Measurements from ENCODE around the gene LMO1.
A peak's percentile ranks its signal among the peaks of the same experiment; 100 is the strongest.

LMO1 gene

DNA sequence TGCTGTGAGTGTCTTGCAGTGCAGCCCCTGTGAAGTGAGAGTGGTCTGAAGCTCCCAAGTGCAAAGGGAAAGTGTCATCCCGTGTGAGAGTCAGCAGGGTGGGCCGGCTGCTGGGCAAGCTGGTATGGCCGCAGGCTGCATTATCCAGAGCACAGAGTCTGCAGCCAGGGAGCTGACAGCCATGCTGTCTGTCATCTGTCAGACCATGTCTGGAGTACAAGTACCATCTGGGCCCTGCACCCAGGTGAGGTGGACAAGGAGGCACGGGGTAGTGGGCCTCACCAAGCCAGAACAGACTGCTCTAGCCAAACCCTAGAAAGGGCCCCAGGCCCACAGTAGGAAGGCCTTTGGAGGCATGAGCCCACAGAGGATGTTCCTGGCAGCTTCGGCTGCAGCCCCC is 20.2 kb downstream of the LMO1 start:
- Mint-ChIP-seq H3K27ac (no peak overlapping the region), H3K4me3 (no peak overlapping the region), H3K4me1 (no peaks in the 10 kb centered on the region), H3K27me3 (peaks cover 5% of the 10 kb centered on the region), H3K9me3 (no peaks in the 10 kb centered on the region), H3K36me3 (no peaks in the 10 kb centered on the region)

GRCh38 chr11:8242499-8243280 is 21.0 kb downstream of the LMO1 start:
- Mint-ChIP-seq H3K27ac (no peak overlapping the region), H3K4me1 (no peaks in the 10 kb centered on the region), H3K27me3 (peaks cover 5% of the 10 kb centered on the region), H3K4me3 (no peak overlapping the region), H3K9me3 (no peaks in the 10 kb centered on the region), H3K36me3 (no peaks in the 10 kb centered on the region)

DNA sequence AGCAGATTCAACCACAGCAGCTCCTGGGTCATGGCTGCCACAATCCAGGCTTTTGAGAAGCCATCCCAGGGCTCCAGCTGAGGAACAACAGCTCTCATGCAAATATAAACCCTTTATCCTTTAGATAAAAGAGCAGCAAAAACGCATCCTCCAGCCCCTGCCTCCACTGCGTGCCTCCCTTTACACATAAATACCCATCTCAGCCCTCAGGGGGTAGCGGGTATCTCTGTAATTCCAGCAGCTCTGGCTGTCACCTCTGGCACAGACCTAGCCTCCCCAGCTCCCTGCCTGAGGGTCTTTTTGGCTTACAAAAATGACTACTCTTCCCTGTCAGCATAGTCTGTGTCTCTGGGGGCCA is 21.6 kb downstream of the LMO1 start:
- Mint-ChIP-seq H3K27me3 (peaks cover 5% of the 10 kb centered on the region), H3K4me1 (no peaks in the 10 kb centered on the region), H3K27ac (no peak overlapping the region), H3K36me3 (no peaks in the 10 kb centered on the region), H3K9me3 (no peaks in the 10 kb centered on the region), H3K4me3 (no peak overlapping the region)

DNA sequence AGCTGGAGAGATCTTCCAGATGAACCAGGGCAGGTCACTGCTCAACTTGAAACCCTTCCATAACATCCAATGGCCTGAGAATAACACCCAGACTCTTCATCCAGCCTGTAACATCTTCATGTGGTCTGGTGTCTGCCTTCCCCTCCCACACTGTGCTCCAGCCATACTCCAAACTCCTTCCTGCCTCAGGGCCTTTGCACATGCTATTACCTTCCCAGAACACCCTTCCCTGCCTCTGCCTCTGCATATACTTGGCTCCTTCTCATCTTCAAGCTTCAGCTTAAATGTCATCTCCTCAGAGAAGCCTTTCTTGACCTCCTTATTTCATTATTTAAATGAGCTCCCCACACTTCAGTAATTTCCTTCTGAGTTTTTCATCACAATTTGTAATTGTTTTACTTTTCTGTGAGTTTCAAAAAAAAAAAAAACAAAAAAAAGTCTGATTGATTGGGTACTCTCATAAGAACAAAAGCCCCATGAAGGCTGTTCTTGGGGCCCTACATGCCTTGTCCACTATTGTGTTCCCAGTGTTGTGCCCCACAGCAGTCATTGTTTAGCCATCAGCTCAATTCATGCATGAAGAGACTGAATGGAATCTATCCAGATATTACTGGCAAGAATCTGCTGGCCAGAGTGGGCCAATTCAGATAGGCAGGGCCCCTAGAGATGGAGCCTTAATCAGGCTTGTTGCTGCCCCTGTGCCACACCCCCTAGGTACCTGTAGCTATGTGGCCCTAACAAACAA is 22.1 kb downstream of the LMO1 start:
- Mint-ChIP-seq H3K4me1 (no peaks in the 10 kb centered on the region), H3K4me3 (no peak overlapping the region), H3K27me3 (peaks cover 5% of the 10 kb centered on the region), H3K27ac (no peak overlapping the region), H3K9me3 (no peaks in the 10 kb centered on the region), H3K36me3 (no peaks in the 10 kb centered on the region)

DNA sequence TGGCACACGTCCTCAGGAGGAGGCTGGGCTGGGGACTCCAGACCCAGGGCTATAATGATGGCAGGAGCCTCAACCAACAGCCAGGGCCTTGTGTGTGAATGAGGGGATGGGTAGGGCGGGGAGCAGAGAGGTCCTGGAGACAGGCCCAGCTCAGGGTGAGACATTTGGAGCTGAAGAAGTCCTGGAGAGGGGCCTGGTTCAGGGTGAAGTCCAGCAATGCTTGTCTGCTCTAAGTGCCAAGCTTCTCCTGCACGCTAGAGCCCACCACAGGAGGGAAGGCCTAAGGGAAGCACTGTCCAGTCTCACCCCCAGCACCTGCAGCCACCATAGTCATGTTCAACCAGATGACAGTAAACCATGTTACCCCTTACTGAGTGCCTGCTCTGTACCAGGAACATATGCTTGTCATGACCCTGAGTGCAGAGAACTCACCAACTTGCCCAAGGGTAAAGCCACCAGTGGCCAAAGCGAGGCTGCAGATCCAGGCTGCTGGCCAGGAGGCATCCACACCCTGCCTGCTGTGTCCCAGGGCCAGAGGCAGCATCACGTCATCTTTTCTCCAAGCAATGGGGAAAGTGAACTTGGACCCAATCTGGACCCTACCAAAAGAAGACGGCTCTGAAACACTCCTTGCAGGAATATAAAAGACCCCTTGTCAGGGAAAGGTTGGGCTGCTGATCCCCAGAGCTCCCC is 24.0 kb downstream of the LMO1 start:
- H3K27ac Mint-ChIP-seq = no peak overlapping the region
- no peak overlapping the region for H3K4me3 Mint-ChIP-seq
- H3K4me1 Mint-ChIP-seq = peaks cover 8% of the 10 kb centered on the region
- H3K27me3 Mint-ChIP-seq = peaks cover 2% of the 10 kb centered on the region
- no peaks in the 10 kb centered on the region for H3K9me3 Mint-ChIP-seq
- H3K36me3 Mint-ChIP-seq = no peaks in the 10 kb centered on the region

DNA sequence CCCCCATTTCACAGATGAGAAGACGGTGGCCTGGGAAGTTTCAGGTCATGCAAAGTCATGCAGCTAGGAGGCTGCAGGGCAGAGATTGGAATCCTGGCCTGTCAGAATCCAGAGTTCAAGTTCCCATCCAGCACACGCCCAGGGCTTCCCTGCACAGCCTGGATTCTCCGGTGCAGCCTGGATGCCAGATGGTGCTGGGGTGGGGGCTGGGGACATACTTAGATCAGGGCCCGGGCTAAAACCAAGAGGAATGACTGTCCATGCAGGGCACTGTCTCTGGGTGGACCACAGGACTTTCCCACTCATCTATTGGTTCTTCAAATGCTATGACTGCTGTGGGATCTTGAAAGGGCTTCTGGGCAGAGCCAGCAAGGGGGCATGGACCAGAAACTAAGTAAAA is 24.6 kb downstream of the LMO1 start:
- H3K4me1 Mint-ChIP-seq = peaks cover 10% of the 10 kb centered on the region
- H3K27me3 Mint-ChIP-seq = no peaks in the 10 kb centered on the region
- H3K36me3 Mint-ChIP-seq = no peaks in the 10 kb centered on the region
- H3K4me3 Mint-ChIP-seq = no peak overlapping the region
- H3K9me3 Mint-ChIP-seq = no peaks in the 10 kb centered on the region
- H3K27ac Mint-ChIP-seq = no peak overlapping the region

- H3K4me1 Mint-ChIP-seq = peaks cover 10% of the 10 kb centered on the region
- no peaks in the 10 kb centered on the region for H3K27me3 Mint-ChIP-seq
- H3K9me3 Mint-ChIP-seq = no peaks in the 10 kb centered on the region
- H3K4me3 Mint-ChIP-seq = no peak overlapping the region
- peak overlapping the region; percentile 73 for H3K27ac Mint-ChIP-seq
- no peaks in the 10 kb centered on the region for H3K36me3 Mint-ChIP-seq
Observed at GRCh38 chr11:8237453-8237852, 26.2 kb downstream of the LMO1 start.

- Mint-ChIP-seq H3K4me1 (peaks cover 10% of the 10 kb centered on the region), H3K36me3 (no peaks in the 10 kb centered on the region), H3K9me3 (no peaks in the 10 kb centered on the region), H3K27ac (no peak overlapping the region), H3K4me3 (no peak overlapping the region), H3K27me3 (no peaks in the 10 kb centered on the region)
Observed at GRCh38 chr11:8235925-8236324, 27.8 kb downstream of the LMO1 start.

GRCh38 chr11:8234910-8235309 is 28.8 kb downstream of the LMO1 start:
- Mint-ChIP-seq H3K27ac (no peak overlapping the region), H3K9me3 (no peaks in the 10 kb centered on the region)

DNA sequence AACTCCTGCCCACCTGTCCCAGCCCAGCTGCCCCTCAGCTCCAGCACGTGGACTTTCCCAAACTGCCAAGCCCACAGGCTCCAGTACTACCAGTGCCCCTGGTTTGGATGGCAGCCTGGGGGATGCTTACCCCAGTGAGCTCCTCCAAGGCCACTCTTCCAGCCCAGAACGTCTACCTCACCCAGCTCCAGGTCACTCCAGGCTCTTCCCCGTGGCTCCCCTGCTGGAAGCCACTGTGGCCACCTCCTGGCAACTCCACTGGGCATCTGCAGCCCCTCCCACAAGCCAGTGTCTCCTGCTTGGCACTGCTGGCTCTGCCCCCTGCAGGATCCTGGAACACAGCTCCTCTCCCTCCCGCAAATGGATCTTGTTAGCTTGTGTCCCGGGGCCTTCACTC is 29.3 kb downstream of the LMO1 start:
- Mint-ChIP-seq H3K4me1 (peaks cover 10% of the 10 kb centered on the region), H3K27ac (no peak overlapping the region), H3K27me3 (no peaks in the 10 kb centered on the region), H3K4me3 (no peak overlapping the region), H3K9me3 (no peaks in the 10 kb centered on the region), H3K36me3 (no peaks in the 10 kb centered on the region)

More at GRCh38 chr11:8234910-8235309, 28.8 kb downstream of the LMO1 start:
- Mint-ChIP-seq H3K36me3 (no peaks in the 10 kb centered on the region), H3K4me1 (peaks cover 10% of the 10 kb centered on the region), H3K4me3 (no peak overlapping the region), H3K27me3 (no peaks in the 10 kb centered on the region)

DNA sequence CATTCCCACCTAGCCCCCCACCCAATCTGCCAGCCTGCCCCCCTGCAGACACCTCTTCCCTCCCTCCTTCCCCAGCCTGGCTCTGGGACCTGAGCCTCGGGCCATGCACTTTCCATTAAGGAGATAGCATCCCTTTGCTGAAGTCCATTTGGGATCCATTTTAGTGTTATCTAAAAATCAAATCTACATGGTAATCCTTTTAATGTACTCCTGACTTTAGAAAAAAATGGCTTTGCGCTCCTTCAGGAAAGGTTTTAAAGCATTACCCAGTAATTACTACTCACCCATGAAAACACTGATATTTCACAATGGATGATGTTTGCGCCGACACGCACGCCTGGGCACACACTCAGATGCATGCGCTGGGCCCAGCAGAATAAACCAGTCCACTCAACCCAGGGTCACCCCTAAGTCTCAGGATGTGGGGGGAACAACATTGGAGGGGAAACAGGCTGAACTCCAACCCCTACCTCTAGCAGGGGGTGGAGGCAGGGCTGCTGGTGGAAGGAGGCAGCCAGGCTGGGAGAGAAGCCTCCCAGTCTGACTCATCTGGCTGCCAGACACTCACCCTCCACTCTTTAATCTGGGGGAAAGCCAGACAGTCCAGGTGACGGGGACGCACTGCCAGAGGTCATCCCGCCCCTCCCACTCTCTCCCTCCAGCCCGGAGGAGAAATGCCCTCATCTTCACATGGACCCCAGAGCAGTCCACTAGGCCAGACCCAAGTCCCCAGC is 29.8 kb downstream of the LMO1 start:
- Mint-ChIP-seq H3K27me3 (no peaks in the 10 kb centered on the region), H3K4me1 (peaks cover 10% of the 10 kb centered on the region), H3K27ac (no peak overlapping the region), H3K4me3 (no peak overlapping the region), H3K36me3 (no peaks in the 10 kb centered on the region), H3K9me3 (no peaks in the 10 kb centered on the region)

- Mint-ChIP-seq H3K36me3 (no peaks in the 10 kb centered on the region), H3K4me1 (peaks cover 10% of the 10 kb centered on the region), H3K27me3 (no peaks in the 10 kb centered on the region), H3K4me3 (no peak overlapping the region), H3K9me3 (no peaks in the 10 kb centered on the region), H3K27ac (no peak overlapping the region)
Observed at GRCh38 chr11:8232849-8233606, 30.6 kb downstream of the LMO1 start.

DNA sequence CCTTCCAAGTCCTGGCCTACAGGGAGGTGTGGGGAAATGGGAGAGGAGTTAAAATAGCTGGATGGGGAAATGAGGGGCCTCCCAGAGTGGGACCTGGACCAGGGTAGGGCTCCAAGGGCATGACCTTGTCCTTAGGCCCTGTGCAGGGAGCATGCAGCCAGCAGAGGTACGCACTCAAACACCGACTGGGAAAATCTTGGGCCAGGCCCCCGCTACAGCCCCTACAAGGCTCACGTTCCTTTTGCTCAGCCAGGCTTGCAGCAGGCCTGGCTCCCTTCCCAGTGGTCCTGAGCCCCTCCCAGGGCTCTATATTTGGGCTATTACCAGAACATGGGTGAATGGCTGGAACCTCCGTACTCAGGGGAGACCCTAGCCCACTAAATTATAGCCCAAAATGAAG is 31.3 kb downstream of the LMO1 start:
- no peaks in the 10 kb centered on the region for H3K9me3 Mint-ChIP-seq
- no peak overlapping the region for H3K27ac Mint-ChIP-seq
- H3K36me3 Mint-ChIP-seq = no peaks in the 10 kb centered on the region
- no peak overlapping the region for H3K4me3 Mint-ChIP-seq
- H3K27me3 Mint-ChIP-seq = no peaks in the 10 kb centered on the region
- peaks cover 10% of the 10 kb centered on the region for H3K4me1 Mint-ChIP-seq

DNA sequence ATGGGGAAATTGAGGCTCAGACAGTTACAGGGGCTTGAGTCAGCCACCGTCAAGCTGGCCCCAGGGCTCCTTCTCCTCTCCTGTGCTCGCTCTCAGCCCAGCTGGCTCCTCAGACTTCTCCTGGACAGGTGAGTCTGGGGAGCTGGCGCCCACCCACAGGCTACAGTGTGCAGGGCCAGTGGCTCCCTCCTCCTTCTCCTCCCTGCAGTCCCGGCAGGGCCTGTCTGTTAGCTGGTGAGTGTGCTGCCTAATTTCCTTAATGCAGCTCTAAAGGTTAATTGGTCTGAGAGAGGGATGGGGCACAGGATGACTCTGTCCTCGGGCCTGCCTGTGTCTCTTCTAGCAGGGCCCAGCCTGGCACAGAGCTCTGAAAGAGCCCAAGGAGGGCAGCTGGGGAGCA is 31.7 kb downstream of the LMO1 start:
- H3K4me3 Mint-ChIP-seq = no peak overlapping the region
- no peaks in the 10 kb centered on the region for H3K27me3 Mint-ChIP-seq
- H3K27ac Mint-ChIP-seq = no peak overlapping the region
- no peaks in the 10 kb centered on the region for H3K9me3 Mint-ChIP-seq
- H3K4me1 Mint-ChIP-seq = peaks cover 10% of the 10 kb centered on the region
- H3K36me3 Mint-ChIP-seq = no peaks in the 10 kb centered on the region

Data from activated naive CD4-positive, alpha-beta T cell treated with anti-CD3 and anti-CD28 coated beads, Interleukin-2, amount 50 U/mL, for 24 hours (primary cell).